Measurements from ENCODE around the gene S100PBP. TPM values are rescaled to one million over a fixed set of nuclear protein-coding genes. Genes with fewer than 3 reads are reported as not detected.

Gene S100PBP
- total and polyA plus RNA-seq, 9 of the 15 experiments (the other 6 are each of a cell fraction or from before 2014, with no cell fraction given), result 22.9 to 60.2 (median 32.9) TPM

DNA sequence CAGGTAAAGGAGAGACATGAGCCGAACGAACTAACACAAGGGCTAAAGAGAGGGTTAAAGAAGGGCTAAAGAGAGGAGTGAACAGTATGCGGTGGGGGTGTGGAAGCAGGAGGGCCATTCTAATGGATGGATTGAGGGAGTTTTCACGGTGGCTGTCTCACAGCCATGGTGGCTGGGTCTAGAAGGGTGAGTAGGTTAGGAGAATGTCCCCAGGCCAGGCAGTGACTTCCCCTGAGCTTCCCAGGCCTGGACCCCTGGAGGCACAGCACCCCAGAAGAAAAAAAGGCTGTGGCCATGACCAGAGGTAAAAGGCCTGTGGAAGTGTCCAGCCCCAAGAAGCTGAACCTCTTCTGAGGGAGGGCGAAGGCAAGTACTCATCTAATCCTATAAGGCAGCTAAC, 49.7 kb downstream of the S100PBP start:
- H3K27ac ChIP-seq (ENCODE audit: extremely low read depth, low read depth, low read length), result no peak overlapping the region
- 55% methylated on average over 5 of the region's 5 CpGs for WGBS (ENCODE audit: insufficient coverage, low coverage, missing lambda C conversion rate)
- H3K9ac ChIP-seq (ENCODE audit: insufficient read depth in 1 of 2, low read depth in 2 of 2, low read length in 2 of 2), result no peak overlapping the region
- peaks cover 5 to 18% of the 10 kb centered on the region in 2 experiments; a peak in 3 of 5 replicates for H3K4me1 ChIP-seq (replicated peaks in 1 of 2; ENCODE audit: control insufficient read depth in 2 of 2, insufficient read depth in 2 of 2, low read length in 2 of 2)
- H3K27me3 ChIP-seq (ENCODE audit: control insufficient read depth in 2 of 2, insufficient read depth in 2 of 2, low read length in 2 of 2), result peaks cover 4 to 19% of the 10 kb centered on the region in 2 experiments; a peak in 3 of 5 replicates
- intact Hi-C loops (cut with micrococcal nuclease) (no loop called here), in situ Hi-C loops (cut with MboI) (no loop called here)
- peaks cover 9% of the 10 kb centered on the region for H4K20me1 ChIP-seq (replicated peaks; ENCODE audit: control insufficient read depth, insufficient read depth, low read length)
- H3K9me1 ChIP-seq (ENCODE audit: control insufficient read depth, insufficient read depth, low read length), result no peaks in the 10 kb centered on the region
- CTCF ChIA-PET (ENCODE audit: low intra/inter-chr PET ratio), result no interaction called here
- no peak overlapping the region for H3K4me3 ChIP-seq
- no peak for ATAC-seq
- TF ChIP-seq PRDM10 (IDR thresholded peaks at IDR 0.05; ENCODE audit: partially characterized antibody) (no peak), GMEB1 (CRISPR knock-in tag; IDR thresholded peaks at IDR 0.05) (no peak), TEAD4 (IDR thresholded peaks at IDR 0.05; ENCODE audit: low read length) (no peak), TEAD4 (CRISPR knock-in tag; IDR thresholded peaks at IDR 0.05; ENCODE audit: borderline replicate concordance) (no peak), CHD2 (IDR thresholded peaks at IDR 0.05; ENCODE audit: low read depth, low read length) (no peak), HNRNPUL1 (IDR thresholded peaks at IDR 0.05; ENCODE audit: low read length) (no peak), THRAP3 (IDR thresholded peaks at IDR 0.05; ENCODE audit: borderline replicate concordance) (no peak), ARNT (IDR thresholded peaks at IDR 0.05) (no peak), CBFB (CRISPR knock-in tag; IDR thresholded peaks at IDR 0.05) (no peak), ZC3H11A (IDR thresholded peaks at IDR 0.05; ENCODE audit: low read depth, low read length) (no peak), STAT5B (CRISPR knock-in tag; IDR thresholded peaks at IDR 0.05) (no peak), CTCFL (IDR thresholded peaks at IDR 0.05; ENCODE audit: borderline replicate concordance, insufficient read depth, low read depth, low read length, poor library complexity, severe bottlenecking) (no peak), MCM5 (IDR thresholded peaks at IDR 0.05; ENCODE audit: low read depth) (no peak), ZNF134 (CRISPR knock-in tag; conservative IDR thresholded peaks at IDR 0.05) (no peak), MECOM (CRISPR knock-in tag; IDR thresholded peaks at IDR 0.05) (no peak), LARP7 (IDR thresholded peaks at IDR 0.05) (no peak), L3MBTL2 (IDR thresholded peaks at IDR 0.05) (no peak), TRIM24 (IDR thresholded peaks at IDR 0.05) (no peak), TGIF2 (CRISPR knock-in tag; IDR thresholded peaks at IDR 0.05) (no peak)
- no peak for FAIRE-seq
- no TSS peak for BruUV-seq (replicated peaks)
- H2AFZ ChIP-seq (ENCODE audit: low read depth, low read length), result no peak overlapping the region
- no peaks in the 10 kb centered on the region for H3K9me3 ChIP-seq (replicated peaks; ENCODE audit: control insufficient read depth, insufficient read depth, low read depth, low read length)
- DNase-seq (ENCODE audit: extremely low read depth in 1 of 4, low spot score in 3 of 4), result no peak
- H3K4me2 ChIP-seq (ENCODE audit: insufficient read depth, low read length), result no peak overlapping the region
- peaks cover 11% of the 10 kb centered on the region; the same call in 2 of the 3 replicates for H3K36me3 ChIP-seq (ENCODE audit: control insufficient read depth, insufficient read depth, low read length)
- POLR2A ChIA-PET, result interaction anchor here (0.6 to 2.3 kb wide), 4 partner anchors 8 to 368 kb away, joined by 3 to 7 read pairs (median 6); no protein-coding TSS in a partner anchor
- no peaks in the 10 kb centered on the region for H3K79me2 ChIP-seq (ENCODE audit: control insufficient read depth, insufficient read depth, low read length)

Data from K562 (cell line).